ENCODE data around the gene PDSS2. TPM values are rescaled to one million over a fixed set of nuclear protein-coding genes. Genes with fewer than 3 reads are reported as not detected.
"Not testable (repeated sequence)": the region's sequence is repeated elsewhere in the genome, so short reads cannot be mapped to it uniquely, and the experiment has no call there.

The PDSS2 gene
- total and polyA plus RNA-seq, 2 donors: 11.1 to 22.6 TPM

- DNase-seq (ENCODE audit: extremely low spot score): no peak
- 94% methylated on average over 6 of the region's 6 CpGs for WGBS
- Histone ChIP-seq H3K4me1 (ENCODE audit: insufficient read depth) (no peaks in the 10 kb centered on the region), H3K4me3 (ENCODE audit: low read depth, low read length) (no peak overlapping the region), H3K27ac (ENCODE audit: low read depth) (no peak overlapping the region), H3K36me3 (ENCODE audit: insufficient read depth) (peaks cover 2% of the 10 kb centered on the region)
Measured at GRCh38 chr6:107205058-107205998, 254.0 kb downstream of the PDSS2 start.

- H3K4me1 ChIP-seq (ENCODE audit: insufficient read depth): no peaks in the 10 kb centered on the region
- no peak overlapping the region for H3K27ac ChIP-seq (ENCODE audit: low read depth)
- 90% methylated on average over 4 of the region's 4 CpGs for WGBS
- DNase-seq (ENCODE audit: extremely low spot score): no peak
- H3K4me3 ChIP-seq (ENCODE audit: low read depth, low read length): no peak overlapping the region
- peaks cover 2% of the 10 kb centered on the region for H3K36me3 ChIP-seq (ENCODE audit: insufficient read depth)
Measured at GRCh38 chr6:107202876-107203468, 256.4 kb downstream of the PDSS2 start.

- DNase-seq (ENCODE audit: extremely low spot score): no peak
- Histone ChIP-seq H3K27ac (ENCODE audit: low read depth) (no peak overlapping the region), H3K36me3 (ENCODE audit: insufficient read depth) (peaks cover 2% of the 10 kb centered on the region), H3K4me3 (ENCODE audit: low read depth, low read length) (no peak overlapping the region), H3K4me1 (ENCODE audit: insufficient read depth) (no peaks in the 10 kb centered on the region)
- 99% methylated on average over 7 of the region's 7 CpGs for WGBS
Measured at GRCh38 chr6:107198631-107199416, 260.5 kb downstream of the PDSS2 start.

- DNase-seq (ENCODE audit: extremely low spot score): no peak
- H3K4me3 ChIP-seq (ENCODE audit: low read depth, low read length): no peak overlapping the region
- H3K27ac ChIP-seq (ENCODE audit: low read depth): no peak overlapping the region
- no peaks in the 10 kb centered on the region for H3K4me1 ChIP-seq (ENCODE audit: insufficient read depth)
- H3K36me3 ChIP-seq (ENCODE audit: insufficient read depth): peaks cover 1% of the 10 kb centered on the region
- WGBS: 63% methylated on average over 3 of the region's 3 CpGs
Measured at GRCh38 chr6:107196152-107196551, 263.2 kb downstream of the PDSS2 start.

GRCh38 chr6:107194723-107195122 is 264.6 kb downstream of the PDSS2 start:
- H3K27ac ChIP-seq (ENCODE audit: low read depth); H3K4me3 ChIP-seq (ENCODE audit: low read depth, low read length); H3K36me3 ChIP-seq (ENCODE audit: insufficient read depth); H3K4me1 ChIP-seq (ENCODE audit: insufficient read depth); DNase-seq (ENCODE audit: extremely low spot score): not testable (repeated sequence)
- 92% methylated on average over 8 of the region's 8 CpGs for WGBS

- WGBS: 80% methylated on average over 4 of the region's 4 CpGs
- Histone ChIP-seq H3K27ac (ENCODE audit: low read depth) (no peak overlapping the region), H3K4me1 (ENCODE audit: insufficient read depth) (no peaks in the 10 kb centered on the region)
Measured at GRCh38 chr6:107192830-107193229, 266.5 kb downstream of the PDSS2 start.

GRCh38 chr6:107187630-107188029 is 271.7 kb downstream of the PDSS2 start:
- WGBS: 91% methylated on average over 6 of the region's 6 CpGs

More at GRCh38 chr6:107192830-107193229, 266.5 kb downstream of the PDSS2 start:
- H3K4me3 ChIP-seq (ENCODE audit: low read depth, low read length): no peak overlapping the region
- no peak for DNase-seq (ENCODE audit: extremely low spot score)
- H3K36me3 ChIP-seq (ENCODE audit: insufficient read depth): peaks cover 2% of the 10 kb centered on the region

GRCh38 chr6:107186047-107186446 is 273.3 kb downstream of the PDSS2 start:
- no peak overlapping the region for H3K27ac ChIP-seq (ENCODE audit: low read depth)
- no peak for DNase-seq (ENCODE audit: extremely low spot score)
- WGBS: 96% methylated on average over 1 of the region's 1 CpG

More at GRCh38 chr6:107187630-107188029, 271.7 kb downstream of the PDSS2 start:
- H3K27ac ChIP-seq (ENCODE audit: low read depth): no peak overlapping the region
- peaks cover 2% of the 10 kb centered on the region for H3K36me3 ChIP-seq (ENCODE audit: insufficient read depth)
- DNase-seq (ENCODE audit: extremely low spot score): no peak
- H3K4me1 ChIP-seq (ENCODE audit: insufficient read depth): no peaks in the 10 kb centered on the region
- no peak overlapping the region for H3K4me3 ChIP-seq (ENCODE audit: low read depth, low read length)

GRCh38 chr6:107185391-107185970 is 273.9 kb downstream of the PDSS2 start:
- Histone ChIP-seq H3K27ac (ENCODE audit: low read depth) (no peak overlapping the region), H3K4me1 (ENCODE audit: insufficient read depth) (no peaks in the 10 kb centered on the region), H3K4me3 (ENCODE audit: low read depth, low read length) (no peak overlapping the region), H3K36me3 (ENCODE audit: insufficient read depth) (peaks cover 2% of the 10 kb centered on the region)
- WGBS: 69% methylated on average over 9 of the region's 9 CpGs
- DNase-seq (ENCODE audit: extremely low spot score): no peak

More at GRCh38 chr6:107186047-107186446, 273.3 kb downstream of the PDSS2 start:
- Histone ChIP-seq H3K4me3 (ENCODE audit: low read depth, low read length) (no peak overlapping the region), H3K4me1 (ENCODE audit: insufficient read depth) (no peaks in the 10 kb centered on the region), H3K36me3 (ENCODE audit: insufficient read depth) (peaks cover 2% of the 10 kb centered on the region)

- Histone ChIP-seq H3K27ac (ENCODE audit: low read depth) (no peak overlapping the region), H3K36me3 (ENCODE audit: insufficient read depth) (peaks cover 3% of the 10 kb centered on the region), H3K4me1 (ENCODE audit: insufficient read depth) (no peaks in the 10 kb centered on the region), H3K4me3 (ENCODE audit: low read depth, low read length) (no peak overlapping the region)
- DNase-seq (ENCODE audit: extremely low spot score): no peak
- WGBS: 77% methylated on average over 1 of the region's 1 CpG
Measured at GRCh38 chr6:107184435-107184834, 274.9 kb downstream of the PDSS2 start.

- Histone ChIP-seq H3K27ac (ENCODE audit: low read depth) (no peak overlapping the region), H3K36me3 (ENCODE audit: insufficient read depth) (peaks cover 2% of the 10 kb centered on the region), H3K4me1 (ENCODE audit: insufficient read depth) (no peaks in the 10 kb centered on the region), H3K4me3 (ENCODE audit: low read depth, low read length) (no peak overlapping the region)
- WGBS: 96% methylated on average over 2 of the region's 2 CpGs
- no peak for DNase-seq (ENCODE audit: extremely low spot score)
Measured at GRCh38 chr6:107180099-107180498, 279.3 kb downstream of the PDSS2 start.

- Histone ChIP-seq H3K4me3 (ENCODE audit: low read depth, low read length) (no peak overlapping the region), H3K27ac (ENCODE audit: low read depth) (no peak overlapping the region), H3K36me3 (ENCODE audit: insufficient read depth) (peaks cover 2% of the 10 kb centered on the region), H3K4me1 (ENCODE audit: insufficient read depth) (no peaks in the 10 kb centered on the region)
- no peak for DNase-seq (ENCODE audit: extremely low spot score)
- WGBS: 99% methylated on average over 5 of the region's 5 CpGs
Measured at GRCh38 chr6:107179004-107179403, 280.4 kb downstream of the PDSS2 start.

GRCh38 chr6:107173779-107174178 is 285.6 kb downstream of the PDSS2 start:
- WGBS: 75% methylated on average over 3 of the region's 3 CpGs
- no peak for DNase-seq (ENCODE audit: extremely low spot score)
- no peaks in the 10 kb centered on the region for H3K36me3 ChIP-seq (ENCODE audit: insufficient read depth)
- H3K4me1 ChIP-seq (ENCODE audit: insufficient read depth): no peaks in the 10 kb centered on the region
- no peak overlapping the region for H3K27ac ChIP-seq (ENCODE audit: low read depth)
- H3K4me3 ChIP-seq (ENCODE audit: low read depth, low read length): no peak overlapping the region
